Raji (cell line): Measurements from ENCODE around the gene PBOV1.

Experiments
- POLR2A ChIP-seq: IDR thresholded peaks from 2 replicates; pipeline ENCODE4 v1.6.1; 2011; ENCODE audit warnings: low read depth, low read length, control low read depth; ENCODE audit not compliant: insufficient read depth

PBOV1 gene

DNA sequence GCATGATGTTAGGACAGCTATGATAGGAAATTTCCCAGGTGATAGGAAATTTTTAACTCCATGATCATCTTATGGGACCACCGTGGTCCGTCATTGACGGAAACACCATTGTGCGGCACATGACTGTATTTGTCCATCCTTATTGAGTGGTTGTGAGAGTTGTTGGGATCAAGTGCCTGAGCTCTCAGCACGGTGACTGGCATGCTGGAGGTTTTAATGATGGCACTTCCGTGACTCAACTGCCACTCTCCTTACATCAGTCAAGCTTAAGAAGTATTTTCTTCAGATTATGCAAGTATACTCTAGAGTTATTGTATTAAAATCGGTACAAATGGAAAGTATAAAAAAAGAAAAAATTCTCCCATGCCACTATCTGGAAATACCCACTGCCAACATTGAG lies 20.7 kb downstream of the PBOV1 start:
- TF ChIP-seq POLR2A = no peak

GRCh38 chr6:138196122-138196738 lies 22.1 kb downstream of the PBOV1 start:
- TF ChIP-seq POLR2A = no peak

- TF ChIP-seq POLR2A = no peak
Observed at GRCh38 chr6:138194287-138194686, 24.0 kb downstream of the PBOV1 start.

DNA sequence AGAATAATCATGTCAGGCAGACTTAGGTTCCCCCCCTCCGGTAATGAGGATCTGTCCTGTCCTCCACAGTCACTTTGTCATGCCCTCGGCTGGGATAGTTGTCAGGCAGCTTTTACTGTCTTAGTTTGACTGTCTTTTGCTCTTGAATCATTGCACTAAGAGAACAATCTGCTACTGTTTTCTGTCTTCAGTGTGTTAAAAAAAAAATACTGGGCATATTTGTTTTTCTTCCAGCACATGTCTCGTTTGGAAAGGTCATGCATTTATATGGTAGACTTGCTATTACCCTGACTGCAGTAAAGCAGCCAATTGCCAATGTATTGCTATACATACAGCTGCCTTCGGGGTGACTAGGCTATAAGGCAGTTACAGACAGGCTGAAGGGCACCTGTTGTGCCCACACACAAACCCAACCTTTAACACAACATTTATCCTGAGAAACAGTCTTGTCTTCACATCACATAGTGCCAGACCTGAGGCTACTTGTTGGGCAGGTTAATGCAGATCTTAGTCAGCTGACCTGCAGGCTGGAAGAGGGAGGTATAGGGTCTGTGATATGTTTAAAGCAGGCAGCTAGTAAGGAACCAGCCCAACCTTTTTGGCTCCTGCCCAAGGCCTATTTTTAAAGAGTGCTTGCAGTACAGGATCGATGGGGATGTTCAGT lies 29.9 kb downstream of the PBOV1 start:
- no peak for TF ChIP-seq POLR2A

DNA sequence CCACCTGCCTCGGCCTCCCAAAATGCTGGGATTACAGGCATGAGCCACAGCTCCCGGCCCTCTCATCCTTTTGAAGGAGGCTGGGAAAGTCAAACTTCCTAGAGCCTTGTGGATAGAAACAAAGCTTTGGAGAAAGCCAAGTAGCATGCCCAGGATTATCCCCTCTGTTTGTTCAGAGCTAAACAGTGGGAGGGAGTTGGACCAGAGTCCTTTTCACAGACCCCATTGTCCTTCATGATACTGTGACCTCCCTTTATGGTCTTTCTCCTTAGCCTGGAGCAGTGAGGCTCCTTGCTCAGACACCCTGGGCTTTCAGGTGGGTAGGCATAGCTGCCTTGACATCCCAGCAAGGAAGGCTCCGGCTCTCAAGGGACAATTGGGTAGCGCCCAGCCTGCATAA lies 31.1 kb downstream of the PBOV1 start:
- TF ChIP-seq POLR2A = no peak

GRCh38 chr6:138184230-138184629 lies 34.1 kb downstream of the PBOV1 start:
- no peak for TF ChIP-seq POLR2A

DNA sequence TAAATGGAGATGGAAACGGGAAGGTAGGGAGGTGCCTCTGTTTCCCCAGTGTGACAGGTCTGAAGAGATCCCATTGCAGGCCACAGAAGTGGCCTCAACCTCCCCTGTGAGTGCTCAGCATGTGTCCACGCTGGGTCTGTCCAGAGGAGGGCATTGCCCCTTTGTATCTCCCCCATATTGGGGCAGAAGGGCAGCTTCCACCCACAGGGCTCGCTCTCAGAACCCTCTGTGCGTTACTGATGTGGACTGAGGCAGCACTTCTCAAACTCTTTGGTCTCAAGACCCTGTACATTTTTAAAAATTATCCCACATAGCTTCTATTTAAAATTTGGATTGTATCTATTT lies 34.5 kb downstream of the PBOV1 start:
- no peak for TF ChIP-seq POLR2A

DNA sequence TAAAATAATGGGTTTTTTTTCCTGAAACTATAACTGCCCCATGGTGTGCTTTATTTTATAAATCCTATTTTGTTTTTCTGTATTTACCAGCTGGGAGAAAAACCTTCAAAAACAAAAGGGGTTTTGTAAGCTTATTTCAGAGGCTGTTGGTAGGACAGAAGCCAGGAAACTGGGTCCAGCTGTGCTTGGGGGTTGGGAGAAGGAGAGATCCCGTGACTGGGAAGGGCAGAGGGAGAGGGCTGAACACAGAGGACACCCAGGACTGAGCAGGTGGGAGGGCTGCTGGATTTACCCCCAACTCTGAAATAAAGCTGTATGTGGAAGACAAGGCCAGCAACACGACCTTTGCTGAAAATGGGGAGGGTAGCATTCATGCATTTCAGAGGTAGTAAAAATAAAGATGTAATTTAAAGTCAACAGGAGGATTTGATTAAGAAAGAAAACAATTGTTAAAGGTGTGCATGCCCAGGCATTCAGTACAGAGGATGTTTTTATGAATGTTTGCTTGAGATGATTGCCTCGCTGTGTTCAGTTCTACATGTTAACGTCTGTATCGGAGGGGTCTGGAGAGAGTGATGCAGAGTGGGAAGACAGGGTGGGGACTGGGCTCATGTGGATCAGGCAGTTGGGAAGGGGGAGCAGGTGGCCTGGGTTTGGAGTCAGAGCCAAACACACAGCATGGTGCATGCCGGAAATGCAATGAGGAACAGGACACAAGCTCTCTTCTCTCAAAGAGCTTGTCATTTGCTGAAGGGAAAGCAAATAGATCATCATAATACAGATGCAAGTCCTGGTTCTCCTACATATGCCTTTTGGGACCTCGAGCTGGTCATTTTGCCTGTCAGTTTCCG lies 35.1 kb downstream of the PBOV1 start:
- no peak for TF ChIP-seq POLR2A

- no peak for TF ChIP-seq POLR2A
Observed at GRCh38 chr6:138176652-138177232, 41.5 kb downstream of the PBOV1 start.

DNA sequence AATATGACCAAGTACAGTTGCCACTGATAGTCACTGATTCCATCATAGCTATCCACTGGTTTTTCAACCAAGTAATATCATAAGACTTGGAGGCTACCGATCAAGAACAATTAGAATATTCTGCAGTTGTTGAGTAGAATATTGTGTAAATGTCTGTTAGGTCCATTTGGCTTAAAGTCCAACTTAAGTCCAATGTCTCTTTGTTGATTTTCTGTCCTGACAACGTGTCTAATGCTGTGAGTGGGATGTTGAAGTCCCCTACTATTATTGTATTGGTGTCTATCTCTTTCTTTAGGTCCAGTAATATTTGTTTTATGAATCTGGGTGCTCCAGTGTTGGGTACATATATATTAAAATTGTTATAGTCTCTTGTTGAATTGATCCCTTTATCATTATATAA lies 42.7 kb downstream of the PBOV1 start:
- TF ChIP-seq POLR2A = no peak
